MM.1S (cell line): Measurements from ENCODE around the gene ATP8B1.

Experiments used
- EZH2 ChIP-seq: fragments of 300-600 bp; sonication (generic); optimal IDR thresholded peaks from 2 replicates; pipeline ENCODE3; 2017; ENCODE audit warnings: low read depth, mild to moderate bottlenecking, antibody characterized with exemption, low read length, mixed read lengths
- EZH2phosphoT487 ChIP-seq: fragments of 300-600 bp; sonication (generic); IDR thresholded peaks from 2 replicates; pipeline ENCODE4 v1.6.1; 2018; ENCODE audit warnings: antibody characterized with exemption, low read length
- TF ChIP-seq, protein P1 (sequence below): fragments of 300-600 bp; sonication (generic); IDR thresholded peaks from 2 replicates; pipeline ENCODE4 v1.5.1; 2016; ENCODE audit warnings: antibody characterized with exemption, low read length, mixed read lengths

DNA sequence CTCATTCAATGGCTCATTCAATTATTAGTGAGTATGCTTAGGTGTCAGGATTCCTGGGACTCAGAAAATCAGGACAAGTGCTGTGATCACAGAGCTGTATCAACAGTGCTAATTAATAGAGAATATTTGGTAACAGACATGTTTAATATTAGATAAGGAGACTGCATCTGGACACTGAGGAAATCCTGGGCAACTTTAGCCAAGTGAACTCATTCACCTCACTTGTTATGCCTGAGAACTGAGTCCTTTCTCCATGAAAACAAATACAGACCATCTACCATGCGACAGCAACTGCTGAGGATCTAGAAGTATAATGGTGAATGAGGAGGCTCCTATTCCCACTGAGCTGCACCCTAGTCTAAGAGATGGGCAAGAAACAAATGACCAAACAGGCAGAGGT lies 23.1 kb upstream of the ATP8B1 start:
- TF ChIP-seq, protein P1, sequence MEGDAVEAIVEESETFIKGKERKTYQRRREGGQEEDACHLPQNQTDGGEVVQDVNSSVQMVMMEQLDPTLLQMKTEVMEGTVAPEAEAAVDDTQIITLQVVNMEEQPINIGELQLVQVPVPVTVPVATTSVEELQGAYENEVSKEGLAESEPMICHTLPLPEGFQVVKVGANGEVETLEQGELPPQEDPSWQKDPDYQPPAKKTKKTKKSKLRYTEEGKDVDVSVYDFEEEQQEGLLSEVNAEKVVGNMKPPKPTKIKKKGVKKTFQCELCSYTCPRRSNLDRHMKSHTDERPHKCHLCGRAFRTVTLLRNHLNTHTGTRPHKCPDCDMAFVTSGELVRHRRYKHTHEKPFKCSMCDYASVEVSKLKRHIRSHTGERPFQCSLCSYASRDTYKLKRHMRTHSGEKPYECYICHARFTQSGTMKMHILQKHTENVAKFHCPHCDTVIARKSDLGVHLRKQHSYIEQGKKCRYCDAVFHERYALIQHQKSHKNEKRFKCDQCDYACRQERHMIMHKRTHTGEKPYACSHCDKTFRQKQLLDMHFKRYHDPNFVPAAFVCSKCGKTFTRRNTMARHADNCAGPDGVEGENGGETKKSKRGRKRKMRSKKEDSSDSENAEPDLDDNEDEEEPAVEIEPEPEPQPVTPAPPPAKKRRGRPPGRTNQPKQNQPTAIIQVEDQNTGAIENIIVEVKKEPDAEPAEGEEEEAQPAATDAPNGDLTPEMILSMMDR = no peak
- TF ChIP-seq EZH2 = no peak
- no peak for TF ChIP-seq EZH2phosphoT487
